ENCODE data around the gene SLC12A5. TPM values are rescaled to one million over a fixed set of nuclear protein-coding genes. Genes with fewer than 3 reads are reported as not detected.

SLC12A5 gene
- total and polyA plus RNA-seq, 9 of the 15 experiments (the other 6 are each of a cell fraction or from before 2014, with no cell fraction given): 0.36 to 7.5 (median 2.1) TPM

GRCh38 chr20:46023148-46023484, 5.9 kb upstream of the SLC12A5 start:
- Histone ChIP-seq H3K4me2 (ENCODE audit: insufficient read depth, low read length) (no peak overlapping the region), H2AFZ (ENCODE audit: low read depth, low read length) (no peak overlapping the region), H3K4me3 (no peak overlapping the region), H3K79me2 (ENCODE audit: control insufficient read depth, insufficient read depth, low read length) (no peaks in the 10 kb centered on the region), H3K27ac (ENCODE audit: extremely low read depth, low read depth, low read length) (no peak overlapping the region), H3K36me3 (ENCODE audit: control insufficient read depth, insufficient read depth, low read length) (no peaks in the 10 kb centered on the region), H3K27me3 (ENCODE audit: control insufficient read depth in 2 of 2, insufficient read depth in 2 of 2, low read length in 2 of 2) (0 out of 5 replicates have a peak, but pooled peaks cover 0 to 7% of the 10 kb centered on the region in 2 experiments), H3K9ac (ENCODE audit: insufficient read depth in 1 of 2, low read depth in 2 of 2, low read length in 2 of 2) (no peak overlapping the region), H3K9me3 (replicated peaks; ENCODE audit: control insufficient read depth, insufficient read depth, low read depth, low read length) (no peaks in the 10 kb centered on the region), H3K4me1 (replicated peaks in 1 of 2; ENCODE audit: control insufficient read depth in 2 of 2, insufficient read depth in 2 of 2, low read length in 2 of 2) (peaks cover 14 to 23% of the 10 kb centered on the region in 2 experiments), H4K20me1 (replicated peaks; ENCODE audit: control insufficient read depth, insufficient read depth, low read length) (peaks cover 8% of the 10 kb centered on the region; the same call in 1 of the 2 replicates), H3K9me1 (ENCODE audit: control insufficient read depth, insufficient read depth, low read length) (no peaks in the 10 kb centered on the region)
- intact Hi-C loops (cut with micrococcal nuclease): loop anchor here (2.0 to 5.0 kb wide), 3 partner anchors 64 to 149 kb away; no protein-coding TSS in a partner anchor
- ChIA-PET CTCF (ENCODE audit: low intra/inter-chr PET ratio) (interaction anchor here (1.1 to 1.4 kb wide), 3 partner anchors 9 to 129 kb away, joined by 3 to 5 read pairs (median 3); no protein-coding TSS in a partner anchor), POLR2A (interaction anchor here (0.6 kb wide), 1 partner anchor 12 kb away, joined by 3 read pairs; no protein-coding TSS in a partner anchor)
- WGBS (ENCODE audit: insufficient coverage, low coverage, missing lambda C conversion rate): 18% methylated on average over 6 of the region's 8 CpGs
- FAIRE-seq (no peak), DNase-seq (ENCODE audit: extremely low read depth in 1 of 4, low spot score in 3 of 4) (no peak), ATAC-seq (no peak)
- BruUV-seq (replicated peaks): no TSS peak
- in situ Hi-C loops (cut with MboI): no loop called here
- TF ChIP-seq RAD21 (CRISPR knock-in tag; conservative IDR thresholded peaks at IDR 0.05 in 1 of 2, IDR thresholded peaks at IDR 0.05 in 1 of 2) (0 out of 4 replicates have a peak, but pooled peaks of 1 of the 2 experiments have one; percentile 0), MNT (conservative IDR thresholded peaks at IDR 0.05) (0 out of 4 replicates have a peak, but pooled peaks of 1 of the 2 experiments have one; percentile 10), CBX5 (IDR thresholded peaks at IDR 0.05; ENCODE audit: borderline replicate concordance, low read depth) (no peak)

Measured in K562 (cell line).